ENCODE results near the gene RASL10B.

DNA sequence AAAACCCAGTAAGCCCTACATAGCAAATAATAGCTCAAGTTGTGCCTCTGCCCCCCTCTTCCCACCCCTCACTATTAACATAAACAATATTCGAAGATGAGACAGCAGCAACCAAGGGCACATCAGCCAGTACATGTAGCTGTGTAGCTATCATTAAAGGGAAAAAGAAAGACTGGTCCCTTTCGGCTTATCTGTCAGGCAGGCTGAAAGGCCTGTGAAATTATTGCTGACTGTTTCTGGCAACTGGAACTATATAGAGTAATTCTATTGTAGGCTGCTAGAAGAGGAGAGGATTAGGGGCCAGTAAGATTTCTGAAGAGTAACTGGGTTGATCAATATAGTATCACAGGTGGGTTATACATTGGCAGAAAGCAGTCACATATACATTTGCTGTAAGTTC, 36.5 kb upstream of the RASL10B start:
- TF ChIP-seq CTCF (IDR thresholded peaks at IDR 0.05) (no peak), EZH2 (IDR thresholded peaks at IDR 0.05) (no peak)

Measured in neural progenitor cell (in vitro differentiated cells).